GM18907 (cell line): ENCODE measurements around the gene SERTAD4.
A peak's percentile ranks its signal among the peaks of the same experiment; 100 is the strongest.

ENCODE experiments used
- ATAC-seq: cut with Tn5 transposase; IDR thresholded peaks from one replicate; pipeline ENCODE4 v1.9.1; 2021; ENCODE audit warnings: mild to moderate bottlenecking, moderate library complexity; ENCODE audit not compliant: unreplicated experiment

SERTAD4 gene

DNA sequence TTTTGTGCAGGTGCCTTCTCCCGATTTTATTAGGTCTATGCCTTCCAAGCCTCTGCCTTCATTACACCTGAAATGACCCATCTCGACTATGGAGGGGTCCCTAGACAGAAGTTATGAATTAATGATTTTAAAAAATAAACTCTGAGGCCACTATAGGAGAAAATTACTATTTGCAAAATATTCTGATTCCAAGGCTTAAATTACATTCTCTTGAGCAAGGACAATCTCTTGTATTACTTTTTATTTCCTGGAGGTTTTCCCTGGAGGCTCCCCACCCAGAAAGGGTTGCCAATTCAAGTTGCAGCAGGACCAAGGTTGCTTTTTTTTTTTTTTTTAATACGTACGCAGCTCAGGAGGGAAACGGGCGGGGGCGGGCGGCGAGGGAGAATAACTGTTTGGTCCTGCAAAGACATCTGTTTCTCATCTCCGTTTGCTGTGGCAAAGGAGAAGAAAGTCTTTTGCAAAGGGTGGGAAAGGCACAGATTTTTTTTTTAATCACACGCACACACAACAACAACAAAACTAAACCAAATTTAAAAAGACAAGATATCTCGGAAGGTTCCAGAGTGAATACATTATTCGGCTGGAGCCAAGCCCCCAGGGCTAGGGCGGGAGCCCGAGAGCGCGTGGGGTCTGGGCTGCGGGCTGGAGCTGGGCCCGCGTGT is 618 bp upstream of the SERTAD4 start:
- no peak for ATAC-seq

DNA sequence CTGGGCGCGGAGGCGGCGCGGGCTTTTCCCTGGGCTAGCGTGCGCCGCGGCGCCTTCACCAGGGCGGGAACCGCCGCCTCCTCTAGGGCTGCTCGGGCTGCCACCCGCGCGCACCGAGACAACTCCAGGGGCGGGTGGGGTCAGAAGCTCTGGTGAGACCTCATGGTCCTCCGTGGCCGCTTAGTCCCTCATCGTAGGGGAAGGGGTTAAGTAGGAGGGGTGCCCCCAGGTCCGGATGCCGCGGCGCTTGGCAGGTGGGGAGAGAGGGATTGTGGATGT is 559 bp downstream of the SERTAD4 start:
- ATAC-seq = no peak

DNA sequence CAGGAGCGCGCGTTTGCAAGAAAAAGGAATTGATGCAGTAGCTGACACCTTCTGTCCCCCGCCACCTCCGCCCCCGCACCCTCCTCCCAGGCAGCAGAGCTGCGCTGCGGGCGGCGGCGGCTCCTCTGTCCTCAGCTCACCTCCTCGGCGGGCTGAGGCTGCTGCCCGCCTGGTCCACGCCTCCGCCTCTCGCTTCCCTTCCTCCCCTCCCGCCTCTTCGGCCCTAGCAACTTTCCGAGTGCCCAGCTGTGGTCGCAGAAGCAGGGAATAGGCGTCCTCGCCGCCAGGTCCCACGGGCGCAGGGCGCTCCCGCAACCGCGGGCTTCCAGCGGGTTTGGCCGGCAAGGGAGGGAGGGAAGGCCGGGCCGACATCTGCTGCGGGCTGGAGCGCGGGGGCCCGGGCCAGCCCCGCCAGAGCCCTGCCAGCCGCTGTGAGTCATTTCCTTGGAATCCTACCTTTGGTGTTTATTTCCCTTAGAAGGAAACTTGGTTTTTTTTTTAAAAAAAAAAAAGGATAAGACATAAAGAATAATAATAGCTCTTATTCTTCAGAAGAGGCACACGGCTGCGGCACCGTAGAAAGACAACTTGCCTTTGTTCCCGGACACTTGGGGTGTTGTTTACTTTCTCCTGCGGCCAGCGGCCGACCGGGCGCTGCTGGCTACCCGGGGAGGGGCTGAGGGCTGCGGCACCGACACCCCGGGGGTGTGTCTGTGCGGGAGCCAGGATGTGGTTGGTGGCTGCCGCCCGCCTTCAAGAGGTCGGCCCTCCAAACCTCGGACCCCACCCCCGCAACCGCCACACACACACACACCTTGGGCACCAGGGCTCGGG is 1.1 kb downstream of the SERTAD4 start:
- no peak for ATAC-seq

DNA sequence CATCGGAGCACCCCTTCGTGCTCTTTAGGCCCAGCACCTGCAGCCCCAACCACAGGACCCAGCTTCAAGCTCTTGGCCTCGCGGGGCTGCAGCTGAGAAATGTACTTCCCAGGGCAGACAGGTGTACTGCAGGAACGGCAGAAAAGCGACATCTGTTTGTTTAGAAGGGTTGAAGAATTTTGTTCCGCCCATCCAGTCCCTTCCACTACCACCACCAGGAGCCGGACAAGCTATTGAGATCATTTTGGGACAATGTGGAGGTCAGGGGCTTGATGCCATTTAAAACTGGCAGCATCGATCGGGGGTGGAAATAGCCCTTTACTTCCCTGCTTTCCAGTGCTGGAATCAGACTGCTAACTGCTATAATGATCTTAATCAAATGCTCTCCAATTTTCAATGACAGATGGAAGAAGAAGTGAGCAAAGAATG is 1.7 kb downstream of the SERTAD4 start:
- no peak for ATAC-seq

DNA sequence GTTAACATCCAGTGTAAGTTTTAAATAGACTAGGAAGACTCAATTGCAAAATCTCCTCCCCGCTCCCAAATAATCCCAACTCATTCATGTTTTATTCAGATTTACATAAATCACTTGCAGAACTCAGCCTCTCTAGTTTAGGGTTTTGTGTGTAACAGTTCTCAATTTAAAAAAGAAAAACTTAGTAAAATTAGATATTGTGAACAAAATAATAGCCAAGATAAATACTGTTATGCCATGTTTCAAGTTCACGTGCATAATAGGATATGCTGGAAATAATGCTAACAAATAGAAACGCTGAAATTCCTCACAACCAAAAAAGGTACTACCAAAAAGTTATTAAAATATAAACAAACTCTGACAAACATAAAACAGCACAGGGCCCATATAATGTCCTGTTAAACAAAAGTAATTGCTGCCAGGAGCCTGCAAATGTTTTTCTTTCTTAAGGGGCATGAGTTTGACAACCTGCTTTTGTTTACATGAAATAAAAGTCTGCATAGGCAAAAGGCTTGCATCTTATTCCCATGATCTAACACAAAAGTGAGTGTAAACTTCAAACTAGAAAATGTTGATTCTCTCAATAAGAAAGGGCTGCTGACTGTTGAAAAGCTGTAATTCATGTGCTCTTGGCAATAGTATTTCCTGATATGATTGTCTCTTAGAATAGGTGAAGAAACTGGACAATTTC is 2.9 kb downstream of the SERTAD4 start:
- no peak for ATAC-seq

DNA sequence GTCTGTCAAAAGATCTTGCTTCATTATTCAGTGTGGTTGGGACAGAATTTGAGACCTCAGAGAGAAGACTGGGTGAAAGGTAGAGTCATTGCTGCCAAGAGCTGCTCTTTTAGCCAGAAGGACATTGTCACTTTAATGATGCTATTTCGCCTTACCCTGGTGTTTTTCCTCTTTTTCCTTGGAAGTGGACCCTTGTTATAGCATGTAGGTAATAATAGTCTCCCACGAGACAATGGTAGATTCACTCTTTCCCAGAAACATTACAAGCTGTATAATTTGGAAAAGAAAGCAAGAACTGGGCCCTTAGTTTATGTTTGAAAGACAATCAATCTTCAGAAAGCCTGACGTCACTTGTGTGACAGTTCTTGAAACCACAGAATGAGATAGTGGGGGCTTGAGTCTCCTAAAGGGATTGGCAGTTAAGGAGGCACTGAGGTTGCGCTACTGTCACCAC is 3.8 kb downstream of the SERTAD4 start:
- no peak for ATAC-seq

DNA sequence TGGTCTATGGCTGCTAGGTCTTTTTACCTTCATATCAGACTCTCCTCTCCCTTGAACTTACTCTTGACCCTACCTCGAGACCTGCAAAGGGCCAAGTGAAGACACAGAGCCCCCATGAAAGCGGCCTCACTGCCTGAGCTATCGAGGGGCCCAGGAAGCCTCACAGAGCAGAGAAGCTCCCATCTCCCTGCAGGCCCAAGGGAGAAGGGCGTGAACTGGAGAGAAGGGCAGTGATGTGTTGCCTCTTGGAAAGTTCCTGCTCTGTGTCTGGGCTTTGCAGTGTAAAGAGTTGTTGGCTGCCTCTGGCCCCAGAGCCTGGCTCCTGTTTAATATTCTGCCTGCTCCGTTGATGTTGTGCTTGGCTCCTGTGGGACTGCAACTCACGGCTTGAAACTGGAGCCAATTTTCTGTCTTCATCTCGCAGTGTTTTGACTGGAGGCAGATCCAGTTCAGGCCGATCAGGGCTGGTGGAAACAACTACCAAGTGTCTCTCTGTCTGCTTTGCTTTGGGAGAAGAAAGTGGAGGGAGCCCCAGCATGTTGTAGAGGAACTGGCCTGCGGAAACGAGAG is 4.3 kb downstream of the SERTAD4 start:
- no peak for ATAC-seq

DNA sequence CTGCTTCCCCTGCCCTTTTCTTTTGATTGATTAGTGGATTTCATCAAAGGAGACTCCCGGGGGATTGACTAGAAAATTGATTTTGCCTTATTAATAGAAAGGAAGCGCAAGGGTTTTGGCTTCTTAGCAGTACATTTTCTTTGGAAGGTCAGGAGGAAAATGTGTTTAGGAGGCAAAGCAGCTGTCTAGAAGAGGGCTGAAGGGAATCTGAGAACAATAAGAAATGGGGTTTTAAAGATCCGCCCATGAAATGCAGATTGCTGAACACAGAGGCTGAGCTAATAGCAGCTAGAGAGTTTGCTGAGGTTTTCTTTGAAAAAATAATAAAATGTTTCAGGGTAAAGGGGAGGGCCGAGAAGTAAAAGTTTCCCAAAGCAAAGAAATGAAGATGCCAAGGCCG is 4.9 kb downstream of the SERTAD4 start:
- ATAC-seq = no peak

DNA sequence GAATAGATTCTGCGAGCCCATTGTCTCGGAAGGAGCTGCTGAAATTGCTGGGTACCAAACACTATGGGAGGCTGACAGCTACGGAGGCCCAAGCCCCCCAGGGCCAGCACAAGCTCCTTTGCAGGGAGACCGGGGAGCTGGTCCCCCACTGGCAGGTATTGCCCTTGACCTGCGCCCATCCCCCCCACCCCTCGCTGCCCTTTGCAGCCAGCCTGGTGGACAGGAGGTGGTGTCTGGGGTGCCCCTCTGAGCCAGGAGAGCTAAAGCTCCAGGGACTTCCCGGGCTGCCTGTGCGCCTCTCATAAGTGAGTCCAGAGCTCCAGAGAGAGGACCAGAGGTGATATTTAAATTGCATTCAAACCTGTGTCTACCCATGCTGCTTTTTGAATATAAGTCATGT is 5.4 kb downstream of the SERTAD4 start:
- ATAC-seq = no peak

DNA sequence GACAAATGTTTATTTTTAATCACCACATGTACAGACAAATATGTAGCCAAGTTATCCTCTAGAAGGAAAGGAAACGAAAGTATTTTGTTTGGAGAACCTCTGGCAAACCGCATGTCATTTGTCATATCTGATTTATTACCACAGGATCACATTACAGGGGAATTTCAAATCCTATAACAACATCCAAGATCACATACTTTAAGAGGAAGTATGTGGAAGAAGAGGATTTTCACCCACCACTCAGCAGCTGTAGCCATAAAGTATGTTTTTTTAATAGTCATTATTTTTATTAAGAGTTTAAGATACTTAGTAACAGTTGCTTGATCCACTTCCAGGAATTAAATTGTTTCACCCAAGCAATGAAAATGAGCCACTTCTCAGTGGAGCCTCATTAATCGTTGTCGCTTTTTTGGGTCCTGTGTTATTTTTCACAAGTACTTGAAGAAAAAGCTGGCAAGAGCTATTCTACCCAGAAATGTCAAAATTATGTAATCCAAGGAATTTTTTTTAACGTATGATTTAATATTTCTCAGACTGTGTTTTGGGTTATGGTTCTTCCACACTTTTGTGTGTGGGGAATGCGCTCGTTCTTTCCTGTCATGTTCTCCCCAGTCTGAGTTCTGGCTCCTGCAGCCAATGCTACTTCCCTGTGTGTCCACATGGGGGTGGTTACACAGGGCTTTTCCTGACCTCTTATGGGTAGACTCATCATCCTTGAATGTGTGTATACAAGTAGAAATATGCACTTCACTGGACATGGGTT is 6.9 kb downstream of the SERTAD4 start:
- no peak for ATAC-seq

DNA sequence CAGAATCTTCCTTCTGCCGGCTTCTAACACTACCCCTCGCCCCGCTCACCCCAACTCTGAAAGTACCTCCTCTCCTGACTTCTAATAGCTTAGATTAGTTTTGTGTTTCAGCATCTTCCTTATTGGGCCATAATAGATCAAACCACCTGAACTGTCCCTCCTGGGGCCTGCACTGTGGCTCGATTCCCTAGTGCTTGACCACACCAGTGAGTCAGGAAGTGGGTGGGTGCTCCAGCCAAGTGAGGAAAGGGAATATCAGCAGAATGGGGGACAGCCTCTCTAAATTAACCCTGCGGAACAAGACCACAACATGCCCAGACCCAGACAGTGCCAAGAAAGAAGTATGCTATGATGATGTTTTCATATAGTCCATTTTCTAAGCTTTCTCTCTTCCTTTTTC is 8.5 kb downstream of the SERTAD4 start:
- no peak for ATAC-seq

DNA sequence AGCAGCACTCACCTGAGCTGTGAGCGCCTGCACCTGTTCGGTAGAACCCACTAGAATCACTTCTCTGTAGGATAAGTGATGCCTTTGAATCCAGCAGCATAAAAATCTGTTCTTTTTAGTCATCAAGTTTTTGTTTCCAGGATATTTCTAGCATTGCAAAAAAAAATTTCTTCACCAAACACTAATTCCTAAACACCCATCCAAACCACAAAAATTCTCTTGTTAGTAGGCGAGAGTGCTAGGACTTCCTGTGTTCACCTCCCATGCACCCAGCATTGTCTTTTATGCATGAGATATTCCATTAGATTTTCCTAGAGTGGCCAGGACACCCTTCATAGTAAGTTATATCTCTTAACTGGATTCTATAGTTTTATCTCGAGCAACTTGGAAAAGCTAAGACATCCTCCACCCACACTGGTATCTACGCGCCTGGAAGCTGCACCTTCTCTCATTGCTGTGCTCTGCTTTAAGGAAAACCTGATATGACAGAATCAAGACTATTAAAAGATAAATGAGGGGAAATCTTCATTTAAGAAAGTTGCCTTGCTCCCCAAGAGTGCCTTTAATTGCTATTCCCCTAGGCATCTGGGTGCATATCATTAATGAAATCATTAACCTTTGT is 12.3 kb downstream of the SERTAD4 start:
- ATAC-seq = no peak

DNA sequence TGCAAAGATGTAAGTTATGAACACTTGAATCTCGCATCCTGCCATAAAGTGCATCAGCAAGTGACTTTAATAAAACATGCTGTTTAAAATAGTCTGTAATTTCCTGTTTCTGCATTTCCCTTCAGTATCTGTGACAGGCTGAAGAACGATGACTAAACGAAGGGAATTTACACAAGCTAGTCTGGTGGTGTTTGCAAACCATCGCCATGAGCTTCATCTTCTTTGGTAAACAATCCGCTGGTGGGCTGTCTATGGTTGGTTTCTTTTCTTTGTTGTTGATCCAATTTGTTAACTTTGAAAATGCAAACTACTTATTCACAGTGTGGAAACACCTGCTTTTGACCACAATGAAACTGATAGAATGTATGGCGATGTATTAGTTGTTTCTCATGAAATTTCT is 13.9 kb downstream of the SERTAD4 start:
- ATAC-seq = peak; percentile 46

DNA sequence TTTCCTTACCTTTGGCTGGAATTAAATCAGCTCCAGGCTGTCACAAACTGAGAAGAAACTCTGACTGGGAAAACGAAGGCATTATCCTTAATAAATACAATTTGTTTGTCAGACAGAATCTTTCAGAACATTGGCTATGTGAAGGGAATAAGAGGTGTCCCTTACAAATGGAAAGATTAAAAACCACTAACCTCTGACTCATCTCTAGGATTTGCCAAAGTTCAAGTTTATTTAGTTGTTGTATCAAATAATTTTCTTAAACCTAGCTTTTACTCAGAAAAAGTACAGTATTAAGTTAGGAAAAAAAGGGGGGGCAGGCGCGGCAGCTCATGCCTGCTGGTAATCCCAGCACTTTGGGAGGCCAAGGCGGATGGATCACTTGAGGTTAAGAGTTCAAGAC is 15.7 kb downstream of the SERTAD4 start:
- no peak for ATAC-seq

DNA sequence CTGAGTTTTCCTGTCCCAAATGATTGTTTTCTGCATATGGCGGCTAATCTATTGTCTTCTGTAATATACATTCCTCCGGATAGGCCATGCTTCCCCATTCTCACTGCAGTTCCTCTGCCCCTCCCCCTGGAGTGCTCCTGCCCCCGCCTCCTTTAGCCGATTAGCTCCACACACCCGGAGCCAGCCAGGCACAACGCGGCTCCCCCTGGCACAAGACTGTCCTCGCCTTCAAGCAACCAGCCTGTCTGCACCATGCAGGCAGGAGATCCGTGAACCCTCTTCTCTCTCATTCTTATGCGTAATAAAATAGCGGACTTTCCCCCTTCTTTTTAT is 18.0 kb downstream of the SERTAD4 start:
- ATAC-seq = peak; percentile 26

DNA sequence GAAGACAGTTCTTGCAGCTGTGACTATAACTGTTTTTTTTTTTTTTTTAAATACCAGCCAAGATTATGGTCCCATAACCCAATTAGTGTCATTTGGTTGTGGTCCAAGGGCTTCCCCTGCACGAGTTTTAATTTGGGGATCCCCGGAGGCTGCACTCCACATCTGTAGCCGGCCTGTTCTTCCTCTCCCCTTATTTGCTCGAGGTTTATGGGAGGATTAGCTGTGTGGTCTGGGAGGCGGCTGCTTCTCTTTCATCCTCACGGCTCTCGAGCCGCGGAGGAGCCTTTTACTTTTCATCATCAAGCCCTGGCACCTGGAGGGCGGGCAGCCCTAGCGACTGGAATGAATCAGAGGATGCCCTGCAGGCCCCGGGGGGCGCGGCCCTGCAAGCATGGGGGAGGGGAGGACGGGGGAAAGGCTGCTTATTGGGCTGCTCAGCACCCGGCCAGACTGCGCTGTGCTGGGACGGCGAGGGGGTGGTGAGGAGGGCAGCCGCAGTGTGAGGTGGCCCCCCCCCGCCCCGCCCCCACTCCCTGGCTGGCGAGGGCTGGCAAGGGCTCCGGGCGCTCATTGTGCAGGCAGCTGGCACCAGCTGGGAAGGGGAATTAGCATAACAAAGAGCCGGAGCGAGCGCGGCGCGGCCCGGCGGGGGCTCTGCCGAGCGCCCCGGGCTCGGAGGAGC is 18.5 kb downstream of the SERTAD4 start:
- ATAC-seq = peak; percentile 49

DNA sequence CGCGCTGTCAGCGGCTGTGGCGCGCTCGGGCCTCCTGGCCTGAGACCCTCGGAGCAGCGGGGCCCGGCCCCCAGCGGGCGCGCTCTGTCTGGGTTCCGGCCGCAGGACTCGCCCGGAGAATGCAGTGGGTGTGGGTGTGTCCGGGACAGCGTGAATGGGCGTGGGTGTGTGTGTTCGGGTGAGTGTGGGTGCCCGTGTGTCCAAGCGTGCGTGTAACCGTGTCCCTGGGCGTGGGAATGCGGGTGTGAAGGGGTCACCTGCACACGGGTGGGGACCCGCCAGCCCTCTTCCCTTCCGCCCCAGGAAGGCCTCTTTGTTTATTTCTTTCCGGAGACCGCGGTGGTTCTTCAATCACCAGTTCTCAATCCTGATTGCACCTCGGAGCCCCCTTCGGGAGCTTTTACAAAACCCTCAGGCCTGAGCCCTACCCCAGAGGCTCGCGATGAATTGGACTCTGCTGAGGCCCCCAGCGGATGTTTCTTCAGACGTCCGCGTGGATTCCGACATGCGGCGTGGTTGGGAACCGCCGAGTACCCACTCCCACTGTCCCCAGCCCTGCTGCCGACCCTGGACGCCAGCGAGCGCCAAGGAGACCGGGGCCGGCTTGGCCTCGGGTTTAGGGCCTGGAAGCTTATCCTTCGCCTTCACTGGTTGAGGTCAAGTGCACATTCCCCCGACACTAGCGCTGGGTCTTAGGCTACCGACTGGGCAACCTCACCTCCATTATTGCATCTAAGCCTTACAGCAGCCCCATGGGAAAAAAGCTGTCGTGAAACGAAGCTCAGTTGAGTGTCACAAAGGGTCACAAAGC is 19.3 kb downstream of the SERTAD4 start:
- ATAC-seq = peak; percentile 23

DNA sequence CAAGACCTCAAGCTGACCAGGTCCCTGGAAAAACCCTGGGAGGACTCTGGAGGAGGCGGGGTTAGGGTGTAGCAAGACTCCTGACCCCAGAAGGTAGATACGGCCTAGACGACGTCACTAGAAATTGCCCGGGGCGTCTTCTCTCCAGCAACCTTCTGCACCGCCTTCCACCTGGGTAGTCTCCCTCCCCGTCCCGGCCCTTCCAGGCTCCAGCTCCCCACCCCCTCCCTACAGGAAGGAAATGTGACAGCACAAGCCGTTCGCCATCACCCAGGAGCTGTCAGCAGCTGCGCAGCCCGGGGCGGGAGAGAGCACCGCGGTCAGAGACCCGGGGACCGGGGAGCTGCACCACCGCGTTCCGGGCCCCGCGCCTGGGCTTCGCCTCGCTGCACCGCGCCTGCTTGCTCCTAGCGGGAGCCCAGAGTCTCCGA is 20.0 kb downstream of the SERTAD4 start:
- ATAC-seq = no peak

DNA sequence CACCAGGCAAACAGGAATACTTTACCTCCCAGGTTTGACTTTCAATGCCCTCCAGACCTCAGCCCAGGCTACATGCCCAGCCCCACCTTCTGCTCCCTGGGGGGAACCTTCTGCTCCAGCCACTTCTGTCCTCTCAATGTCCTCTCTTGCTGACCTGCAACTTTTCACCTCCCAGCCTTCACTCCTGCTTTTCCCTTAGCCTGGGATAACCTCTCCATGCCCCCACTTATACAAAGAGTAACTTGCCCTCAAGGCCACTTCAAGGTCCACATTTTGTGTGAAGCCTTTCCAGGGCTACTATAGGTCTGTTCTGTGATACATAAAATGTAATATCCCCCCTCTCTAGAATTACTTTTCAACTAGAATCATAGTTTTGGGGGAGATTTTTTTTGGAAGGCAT is 21.7 kb downstream of the SERTAD4 start:
- ATAC-seq = no peak
